HFF-Myc (cell line): Measurements from ENCODE around the gene APOL2.

Source experiments
- DNase-seq: peaks from one replicate; pipeline ENCODE4 v3.0.0-alpha.2; 2011; ENCODE audit warnings: low read depth; ENCODE audit errors: extremely low read depth
- H3K4me3 ChIP-seq: replicated peaks from 2 replicates; pipeline ENCODE4 v1.5.1; 2011; ENCODE audit warnings: low read depth, mild to moderate bottlenecking, control low read depth, low read length
- TF ChIP-seq, protein P1 (sequence below): IDR thresholded peaks from 2 replicates; pipeline ENCODE4 v1.5.1; 2012; ENCODE audit warnings: mild to moderate bottlenecking, low read depth, low read length, control low read depth; ENCODE audit errors: missing control alignments

APOL2 gene

DNA sequence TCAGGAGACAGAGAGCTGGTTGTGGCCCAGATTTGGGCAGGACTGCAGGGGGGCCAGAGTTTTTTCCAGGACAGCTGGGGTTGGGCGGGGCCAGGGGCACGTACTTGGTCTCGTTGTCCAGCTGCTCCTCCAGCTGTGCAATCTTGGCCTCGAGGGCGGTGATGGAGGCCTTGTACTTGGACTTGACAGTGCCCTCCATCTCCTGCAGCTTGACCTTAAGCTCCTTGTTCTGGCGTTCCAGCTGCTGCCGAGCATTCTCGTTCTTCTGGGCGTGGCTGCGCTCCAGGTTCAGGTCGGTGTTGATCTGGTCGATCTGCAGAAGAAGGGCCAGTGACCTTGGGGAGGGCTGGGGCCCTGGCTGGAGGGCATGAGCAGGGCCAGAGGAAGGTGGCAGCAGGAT, 45.7 kb upstream of the APOL2 start:
- DNase-seq: no peak

GRCh38 chr22:36284171-36284571, 44.8 kb upstream of the APOL2 start:
- H3K4me3 ChIP-seq: no peak overlapping the region
- no peak for DNase-seq
- TF ChIP-seq, protein P1, sequence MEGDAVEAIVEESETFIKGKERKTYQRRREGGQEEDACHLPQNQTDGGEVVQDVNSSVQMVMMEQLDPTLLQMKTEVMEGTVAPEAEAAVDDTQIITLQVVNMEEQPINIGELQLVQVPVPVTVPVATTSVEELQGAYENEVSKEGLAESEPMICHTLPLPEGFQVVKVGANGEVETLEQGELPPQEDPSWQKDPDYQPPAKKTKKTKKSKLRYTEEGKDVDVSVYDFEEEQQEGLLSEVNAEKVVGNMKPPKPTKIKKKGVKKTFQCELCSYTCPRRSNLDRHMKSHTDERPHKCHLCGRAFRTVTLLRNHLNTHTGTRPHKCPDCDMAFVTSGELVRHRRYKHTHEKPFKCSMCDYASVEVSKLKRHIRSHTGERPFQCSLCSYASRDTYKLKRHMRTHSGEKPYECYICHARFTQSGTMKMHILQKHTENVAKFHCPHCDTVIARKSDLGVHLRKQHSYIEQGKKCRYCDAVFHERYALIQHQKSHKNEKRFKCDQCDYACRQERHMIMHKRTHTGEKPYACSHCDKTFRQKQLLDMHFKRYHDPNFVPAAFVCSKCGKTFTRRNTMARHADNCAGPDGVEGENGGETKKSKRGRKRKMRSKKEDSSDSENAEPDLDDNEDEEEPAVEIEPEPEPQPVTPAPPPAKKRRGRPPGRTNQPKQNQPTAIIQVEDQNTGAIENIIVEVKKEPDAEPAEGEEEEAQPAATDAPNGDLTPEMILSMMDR: no peak

More for the DNA sequence above, 45.7 kb upstream of the APOL2 start:
- TF ChIP-seq, protein P1: no peak
- no peak overlapping the region for H3K4me3 ChIP-seq

- TF ChIP-seq, protein P1: no peak
- no peak overlapping the region for H3K4me3 ChIP-seq
- DNase-seq: no peak
Measured at GRCh38 chr22:36282328-36282831, 43.1 kb upstream of the APOL2 start.

- H3K4me3 ChIP-seq: no peak overlapping the region
- no peak for DNase-seq
- TF ChIP-seq, protein P1: no peak
Measured at GRCh38 chr22:36281781-36282327, 42.5 kb upstream of the APOL2 start.

- TF ChIP-seq, protein P1: no peak
- H3K4me3 ChIP-seq: no peak overlapping the region
- DNase-seq: no peak
Measured at GRCh38 chr22:36280379-36280778, 41.1 kb upstream of the APOL2 start.

- DNase-seq: no peak
- H3K4me3 ChIP-seq: no peak overlapping the region
- TF ChIP-seq, protein P1: no peak
Measured at GRCh38 chr22:36279219-36279666, 39.9 kb upstream of the APOL2 start.
